ENCODE measurements around the gene KRTAP10-6. TPM values are rescaled to one million over a fixed set of nuclear protein-coding genes. Genes with fewer than 3 reads are reported as not detected.

Gene KRTAP10-6
- total RNA-seq, 1 experiment from 2014 or later, result not detected

- no peaks in the 10 kb centered on the region for H3K36me3 ChIP-seq
- no peak overlapping the region for H3K4me3 ChIP-seq
- DNase-seq (ENCODE audit: low read depth in 1 of 2, low spot score in 2 of 2), result no peak
- H3K27me3 ChIP-seq (replicated peaks), result no peaks in the 10 kb centered on the region; the same call in 1 of the 2 replicates
- H3K9me3 ChIP-seq (replicated peaks), result peaks cover 2% of the 10 kb centered on the region; the same call in 1 of the 2 replicates
- no peak overlapping the region for H3K27ac ChIP-seq
- no peaks in the 10 kb centered on the region for H3K4me1 ChIP-seq (replicated peaks)
Measured at GRCh38 chr21:44542716-44543115, 49.6 kb downstream of the KRTAP10-6 start.

Other genes with a start within 250 kb of the KRTAP10-6 start
- 14.8 and 16.1 TPM in 2 replicates for gene TRPM2, start 238.9 kb downstream of the KRTAP10-6 start, total RNA-seq (2014; rRNA removed; shearing (Covaris generic))
- 1.6 and 3.0 TPM in 2 replicates for gene LRRC3, start 137.0 kb downstream of the KRTAP10-6 start, total RNA-seq (2014; rRNA removed; shearing (Covaris generic))
- not detected in 2 replicates for gene KRTAP10-1, start 52.3 kb downstream of the KRTAP10-6 start, total RNA-seq (2014; rRNA removed; shearing (Covaris generic))
- not detected in 2 replicates for gene KRTAP10-2, start 41.0 kb downstream of the KRTAP10-6 start, total RNA-seq (2014; rRNA removed; shearing (Covaris generic))
- gene KRTAP10-3, start 33.7 kb downstream of the KRTAP10-6 start, total RNA-seq (2014; rRNA removed; shearing (Covaris generic)), result not detected in 2 replicates
- gene KRTAP10-4, start 18.8 kb downstream of the KRTAP10-6 start, total RNA-seq (2014; rRNA removed; shearing (Covaris generic)), result not detected in 2 replicates
- not detected in 2 replicates for gene KRTAP10-5, start 11.9 kb downstream of the KRTAP10-6 start, total RNA-seq (2014; rRNA removed; shearing (Covaris generic))
- not detected in 2 replicates for gene KRTAP10-7, start 8.1 kb upstream of the KRTAP10-6 start, total RNA-seq (2014; rRNA removed; shearing (Covaris generic))
- not detected in 2 replicates for gene KRTAP10-8, start 19.6 kb upstream of the KRTAP10-6 start, total RNA-seq (2014; rRNA removed; shearing (Covaris generic))
- not detected in 2 replicates for gene KRTAP10-9, start 34.6 kb upstream of the KRTAP10-6 start, total RNA-seq (2014; rRNA removed; shearing (Covaris generic))
- not detected in 2 replicates for gene KRTAP10-10, start 44.9 kb upstream of the KRTAP10-6 start, total RNA-seq (2014; rRNA removed; shearing (Covaris generic))
- not detected in 2 replicates for gene KRTAP10-11, start 53.9 kb upstream of the KRTAP10-6 start, total RNA-seq (2014; rRNA removed; shearing (Covaris generic))
- gene KRTAP12-4, start 62.2 kb upstream of the KRTAP10-6 start, total RNA-seq (2014; rRNA removed; shearing (Covaris generic)), result not detected in 2 replicates
- gene KRTAP12-3, start 65.4 kb upstream of the KRTAP10-6 start, total RNA-seq (2014; rRNA removed; shearing (Covaris generic)), result not detected in 2 replicates
- not detected in 2 replicates for gene KRTAP12-2, start 74.4 kb upstream of the KRTAP10-6 start, total RNA-seq (2014; rRNA removed; shearing (Covaris generic))
- not detected in 2 replicates for gene KRTAP12-1, start 89.7 kb upstream of the KRTAP10-6 start, total RNA-seq (2014; rRNA removed; shearing (Covaris generic))
- not detected in 2 replicates for gene KRTAP10-12, start 104.7 kb upstream of the KRTAP10-6 start, total RNA-seq (2014; rRNA removed; shearing (Covaris generic))
- gene TSPEAR, start 119.1 kb upstream of the KRTAP10-6 start, total RNA-seq (2014; rRNA removed; shearing (Covaris generic)), result not detected in 2 replicates
- 74.7 and 110 TPM in 2 replicates for gene UBE2G2, start 209.3 kb upstream of the KRTAP10-6 start, total RNA-seq (2014; rRNA removed; shearing (Covaris generic))
- gene SUMO3, start 225.6 kb upstream of the KRTAP10-6 start, total RNA-seq (2014; rRNA removed; shearing (Covaris generic)), result 137 and 173 TPM in 2 replicates